Stimulated activated CD4-positive, alpha-beta T cell treated with anti-CD3 and anti-CD28 coated beads, Interleukin-12 subunit alpha, Interleukin-12 subunit beta, amount 100 ng/mL, for 24 hours (primary cell): ENCODE results near the gene MDN1.
"Not testable (repeated sequence)": the region's sequence is repeated elsewhere in the genome, so short reads cannot be mapped to it uniquely, and the experiment has no call there.

Source experiments
- DNase-seq, 2 experiments: peaks; one replicate each; pipeline ENCODE4 v3.0.0-alpha.2; 2020; ENCODE audit warnings: low read depth in 2 of 2

MDN1 gene

DNA sequence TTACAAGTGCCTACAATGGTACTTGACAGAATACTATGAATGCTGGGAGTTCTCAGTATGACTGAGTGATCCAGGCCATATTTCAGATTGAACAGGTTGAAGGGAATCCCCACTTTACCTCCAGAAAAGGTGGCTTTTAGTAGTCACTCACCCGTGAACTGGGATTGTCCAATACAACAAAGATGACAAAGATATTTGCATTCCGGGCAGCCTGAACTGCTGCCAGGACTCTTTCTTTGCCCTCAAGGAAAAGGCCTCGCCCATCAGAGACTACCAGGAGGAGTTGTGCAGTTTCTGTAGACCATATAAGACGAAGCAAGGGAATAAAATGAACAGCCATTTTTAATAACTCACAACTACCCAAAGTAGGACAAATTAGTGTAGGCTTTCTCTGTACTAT is 174.7 kb downstream of the MDN1 start:
- no peak for DNase-seq

DNA sequence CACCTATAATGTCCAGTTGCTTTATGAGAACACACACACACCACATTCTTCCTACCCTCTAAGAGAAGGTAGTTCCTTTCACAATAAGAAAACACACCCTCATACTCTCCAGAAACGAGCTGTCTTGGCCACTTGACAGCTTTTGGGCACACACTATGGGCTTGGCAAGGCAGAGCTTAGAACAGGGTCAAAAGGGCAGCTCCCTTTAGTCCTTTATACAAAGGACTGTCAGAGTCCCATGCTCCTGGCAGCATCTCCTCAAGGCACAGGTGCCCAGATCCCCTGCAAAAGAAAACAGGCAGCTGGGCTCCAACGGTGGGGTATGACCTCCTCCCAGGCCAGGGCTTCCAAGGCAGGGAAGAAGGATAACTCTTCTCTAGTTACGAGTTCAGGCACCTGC is 176.2 kb downstream of the MDN1 start:
- no peak for DNase-seq

DNA sequence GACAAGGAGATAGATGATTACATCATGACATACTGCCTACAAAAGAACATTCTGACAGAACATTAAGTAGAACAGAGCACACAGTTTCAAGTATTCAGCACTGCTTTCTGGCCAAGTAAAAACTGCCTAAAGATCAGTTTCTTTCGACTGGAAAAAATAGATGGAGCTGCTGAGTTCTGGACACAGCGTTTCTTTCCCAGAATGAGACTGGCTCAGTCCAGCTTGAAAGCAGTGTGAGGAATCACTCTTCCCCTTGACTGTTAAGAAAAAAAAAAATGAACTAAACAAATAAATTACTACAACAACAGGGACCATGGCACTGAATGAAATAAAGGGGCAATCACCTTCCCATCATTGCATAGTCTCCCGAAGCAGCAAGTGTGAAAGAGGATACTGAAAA is 176.6 kb downstream of the MDN1 start:
- DNase-seq = no peak

DNA sequence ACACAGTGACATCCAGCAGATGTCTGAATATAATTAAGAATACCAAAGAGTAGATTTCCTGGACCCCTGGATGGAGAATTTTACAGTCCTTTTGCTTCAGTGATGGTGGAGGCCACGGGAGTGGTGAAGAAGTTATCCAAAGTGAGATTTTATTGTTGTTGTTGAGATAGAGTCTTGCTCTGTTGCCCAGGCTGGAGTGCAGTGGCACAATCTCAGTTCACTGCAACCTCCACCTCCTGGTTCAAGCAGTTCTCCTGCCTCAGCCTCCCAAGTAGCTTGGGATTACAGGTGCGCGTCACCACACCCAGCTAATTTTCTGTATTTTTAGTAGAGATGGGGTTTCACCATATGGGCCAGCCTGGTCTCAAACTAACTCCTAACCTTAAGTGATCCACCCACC is 178.0 kb downstream of the MDN1 start:
- DNase-seq = not testable (repeated sequence)

DNA sequence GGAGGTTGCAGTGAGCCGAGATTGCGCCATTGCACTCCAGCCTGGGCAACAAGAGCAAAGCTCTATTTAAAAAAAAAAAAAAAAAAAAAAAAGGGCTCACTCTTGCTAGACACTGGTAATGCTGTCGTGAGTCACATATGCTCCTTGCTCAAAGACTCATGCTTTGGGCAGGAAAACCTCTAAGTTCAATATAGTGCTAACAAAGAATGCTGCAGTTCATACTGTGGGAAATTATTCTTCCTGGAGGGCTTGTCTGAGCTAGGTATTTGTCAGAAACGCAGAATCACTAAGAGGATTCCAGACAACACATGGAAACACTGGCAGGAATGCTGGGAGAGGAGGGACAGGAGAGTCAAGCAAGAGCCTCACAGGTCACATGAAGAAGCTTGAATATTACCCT is 178.8 kb downstream of the MDN1 start:
- no peak for DNase-seq

DNA sequence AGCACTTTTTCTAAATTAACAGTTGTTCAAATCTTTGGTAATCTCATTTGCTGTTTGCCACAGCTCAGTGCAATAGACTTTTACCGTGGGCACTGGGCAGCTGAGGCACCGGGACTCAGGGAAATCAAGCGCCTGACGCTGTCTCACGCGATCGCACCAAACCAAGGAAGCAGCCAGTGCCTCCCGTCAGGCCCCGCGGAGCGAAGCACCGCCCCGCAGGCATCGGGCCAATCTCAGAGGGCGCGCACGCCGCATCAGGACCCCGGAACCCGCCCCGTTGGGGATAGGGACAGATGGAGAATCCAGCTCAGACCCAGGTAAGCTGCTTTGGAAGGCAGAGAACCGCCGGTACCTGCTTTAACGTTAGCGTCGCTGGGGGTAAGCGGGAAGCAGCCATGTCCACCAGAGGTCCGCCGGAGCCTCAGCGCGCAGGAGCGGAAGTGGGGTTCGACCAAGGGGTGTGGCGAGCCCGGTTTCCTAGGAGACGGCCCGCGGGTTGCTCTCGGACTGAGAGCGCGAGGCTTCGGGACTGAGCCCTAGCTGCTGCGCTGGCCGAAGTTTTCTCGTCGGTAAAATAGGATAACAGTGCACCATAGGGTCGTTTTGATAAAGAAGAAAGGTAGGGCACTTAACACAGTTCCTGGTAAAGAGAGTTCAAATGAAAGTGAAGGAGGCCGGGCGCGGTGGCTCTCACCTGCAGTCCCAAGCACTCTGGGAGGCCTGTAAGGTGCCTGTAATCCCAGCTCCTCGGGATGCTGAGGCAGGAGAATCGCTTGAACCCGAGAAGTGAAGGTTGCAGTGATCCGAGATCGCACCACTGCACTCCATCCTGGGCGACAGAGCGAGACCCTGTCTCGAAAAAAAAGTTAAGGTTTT is 181.0 kb downstream of the MDN1 start, which contains the start of gene LYRM2:
Gene LYRM2 (minus strand): TSS at position 428 of the 876 bp plus-strand sequence. CDS start 31 bp downstream, at position 397.
- peak; percentile 89 to 92 for DNase-seq

DNA sequence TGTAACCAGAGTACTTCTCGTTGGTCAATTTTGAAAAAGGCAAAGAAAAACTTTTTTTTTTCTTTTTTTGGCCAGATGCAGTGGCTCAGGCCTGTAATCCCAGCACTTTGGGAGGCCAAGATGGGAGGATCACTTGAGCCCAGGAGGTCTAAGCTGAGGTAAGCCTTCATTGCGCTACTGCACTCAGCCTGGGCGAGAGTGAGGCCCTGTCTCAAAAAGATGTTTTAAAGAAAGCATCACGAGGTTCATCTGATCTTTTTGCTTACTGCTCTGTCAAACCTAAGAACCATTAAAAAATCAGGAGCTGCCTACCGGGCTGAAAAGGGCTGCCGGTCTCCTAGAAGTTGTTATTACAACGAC is 181.7 kb downstream of the MDN1 start:
- DNase-seq = no peak

DNA sequence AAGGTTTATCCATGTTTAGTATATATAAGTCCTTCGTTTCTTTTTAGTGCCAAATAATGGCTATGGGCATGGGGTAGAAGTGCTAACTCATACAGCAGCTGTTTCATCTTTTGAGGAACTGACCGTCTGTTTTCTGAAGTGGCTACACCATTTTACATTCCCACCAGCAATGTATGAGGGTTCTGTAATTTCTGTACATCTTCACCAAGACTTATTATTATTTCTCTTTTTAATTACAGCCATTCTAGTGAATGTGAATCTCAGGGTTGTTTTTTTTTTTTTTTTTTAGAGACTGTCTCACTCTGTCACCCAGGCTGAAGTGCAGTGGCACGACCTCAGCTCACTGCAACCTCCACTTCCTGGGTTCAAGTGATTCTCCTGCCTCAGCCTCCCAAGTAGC is 183.2 kb downstream of the MDN1 start:
- DNase-seq = not testable (repeated sequence)

DNA sequence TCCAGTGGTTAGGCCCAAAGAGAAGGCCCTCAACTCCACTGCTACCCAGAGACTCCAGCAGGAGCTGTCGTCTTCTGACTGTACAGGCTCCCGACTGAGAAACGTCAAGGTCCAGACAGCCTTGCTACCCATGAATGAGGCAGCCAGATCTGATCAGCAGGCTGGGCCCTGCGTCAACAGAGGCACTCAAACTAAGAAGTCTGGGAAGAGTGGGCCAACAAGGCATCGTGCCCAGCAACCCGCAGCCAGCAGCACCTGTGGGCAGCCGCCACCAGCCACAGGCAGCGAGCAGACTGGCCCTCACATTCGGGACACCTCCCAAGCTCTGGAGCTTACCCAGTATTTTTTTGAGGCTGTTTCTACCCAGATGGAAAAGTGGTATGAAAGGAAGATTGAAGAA is 189.1 kb downstream of the MDN1 start:
- DNase-seq = no peak

DNA sequence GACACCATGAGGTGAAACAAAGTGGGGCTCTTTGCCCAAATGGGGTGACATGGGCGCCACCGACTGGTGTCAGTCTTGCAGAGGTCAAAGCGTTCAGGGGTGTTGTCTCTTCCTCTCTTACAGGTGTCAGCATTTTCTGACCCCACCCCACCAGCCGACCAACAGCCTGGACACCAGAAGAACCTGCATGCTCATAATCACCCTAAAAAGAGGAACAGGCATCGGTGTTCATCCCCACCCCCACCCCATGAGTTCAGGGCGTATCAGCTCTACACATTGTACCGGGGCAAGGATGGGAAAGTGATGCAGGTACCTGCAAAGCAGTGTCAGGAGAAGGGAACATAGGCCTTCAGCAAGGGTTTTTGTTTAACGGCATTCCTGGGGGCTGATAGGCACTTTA is 195.8 kb downstream of the MDN1 start:
- DNase-seq = no peak

DNA sequence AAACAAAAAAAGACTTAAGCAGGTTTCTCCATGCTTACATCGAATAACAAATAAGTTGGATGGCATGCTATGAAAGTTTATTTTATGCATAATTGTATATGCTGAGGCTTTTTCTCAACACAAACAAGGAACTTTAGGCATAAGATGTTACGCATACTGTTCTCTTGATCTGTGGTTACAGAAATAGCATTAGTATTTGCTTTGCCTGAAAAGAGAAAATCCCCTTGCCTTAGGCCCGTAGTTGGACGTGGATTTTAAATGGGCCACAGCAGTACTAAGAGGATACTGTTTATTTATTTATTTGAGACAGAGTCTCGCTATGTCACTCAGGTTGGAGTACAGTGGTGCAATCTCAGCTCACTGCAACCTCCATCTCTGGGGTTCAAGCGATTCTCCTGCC is 200.0 kb downstream of the MDN1 start:
- no peak for DNase-seq

DNA sequence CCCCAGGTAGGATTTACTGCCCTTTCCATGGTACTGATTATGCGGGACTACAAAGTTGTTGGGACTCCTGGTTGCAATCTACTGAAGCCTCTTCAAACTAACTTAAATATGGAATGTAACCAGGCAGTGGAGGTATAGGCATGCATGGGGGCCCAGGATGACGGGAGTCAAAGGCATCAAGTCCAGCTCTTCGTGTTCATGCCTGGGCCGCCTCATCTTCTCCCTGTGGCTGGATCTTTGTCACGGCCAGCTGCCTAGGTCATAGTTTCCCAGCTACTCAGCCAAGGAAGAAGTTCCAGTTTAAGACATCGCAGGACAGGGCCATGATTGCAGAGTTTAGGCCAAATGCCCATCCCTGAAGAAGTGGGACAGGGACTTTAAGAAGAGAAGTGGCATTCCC is 201.6 kb downstream of the MDN1 start:
- DNase-seq = no peak

DNA sequence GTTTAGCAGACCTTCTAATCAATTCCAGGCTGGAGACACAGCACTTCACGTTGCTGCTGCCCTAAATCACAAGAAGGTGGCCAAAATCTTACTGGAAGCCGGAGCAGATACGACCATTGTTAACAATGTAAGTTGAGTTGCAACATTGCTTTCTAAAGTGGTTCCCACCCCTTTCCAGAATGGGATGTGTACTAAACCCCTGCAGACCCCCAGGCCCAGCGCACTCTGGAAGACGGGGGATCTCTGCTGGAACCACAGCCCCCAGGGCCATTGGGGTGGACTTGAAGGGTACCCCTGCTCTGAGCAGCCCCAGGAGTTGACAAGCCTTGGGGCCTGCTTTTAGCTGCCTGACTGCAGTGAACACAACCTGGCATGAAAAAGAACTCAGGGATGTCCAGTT is 203.1 kb downstream of the MDN1 start:
- no peak for DNase-seq

DNA sequence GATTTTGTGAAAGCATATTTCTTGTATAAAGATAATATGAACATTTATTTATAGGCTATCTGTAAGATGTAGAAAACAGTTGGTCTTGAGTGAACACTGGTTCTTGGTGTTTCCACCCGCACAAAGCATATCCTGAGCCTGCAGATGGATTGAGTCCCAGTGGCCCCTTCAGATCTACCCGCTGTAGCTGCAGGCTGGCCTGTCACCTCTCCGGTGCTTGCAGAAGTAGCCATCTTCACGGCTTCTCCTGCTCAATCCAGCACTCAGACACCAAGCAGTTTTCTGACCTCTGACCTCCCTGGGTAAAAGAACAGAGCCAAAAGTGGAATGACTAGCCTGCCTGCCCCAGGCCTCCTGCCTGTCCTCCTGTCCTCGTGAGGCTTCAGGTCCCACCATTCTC is 203.7 kb downstream of the MDN1 start:
- DNase-seq = no peak

DNA sequence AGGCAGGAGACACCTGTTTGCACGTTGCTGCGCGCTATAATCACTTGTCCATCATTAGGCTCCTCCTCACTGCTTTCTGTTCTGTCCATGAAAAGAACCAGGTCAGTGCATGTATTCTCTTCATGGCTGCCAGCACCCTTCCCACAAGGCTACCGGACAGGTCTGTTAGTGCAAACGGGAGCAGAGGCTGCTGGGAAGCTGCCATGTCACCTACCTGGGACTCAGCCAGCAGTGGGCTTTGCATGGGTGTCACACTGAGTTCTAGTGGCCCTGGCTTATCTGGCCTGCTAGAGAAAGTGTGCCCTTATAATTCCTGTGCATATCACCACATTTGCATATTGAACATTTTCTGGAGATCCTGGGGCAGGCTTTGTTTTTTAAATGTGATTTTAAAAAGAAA is 205.8 kb downstream of the MDN1 start:
- no peak for DNase-seq

DNA sequence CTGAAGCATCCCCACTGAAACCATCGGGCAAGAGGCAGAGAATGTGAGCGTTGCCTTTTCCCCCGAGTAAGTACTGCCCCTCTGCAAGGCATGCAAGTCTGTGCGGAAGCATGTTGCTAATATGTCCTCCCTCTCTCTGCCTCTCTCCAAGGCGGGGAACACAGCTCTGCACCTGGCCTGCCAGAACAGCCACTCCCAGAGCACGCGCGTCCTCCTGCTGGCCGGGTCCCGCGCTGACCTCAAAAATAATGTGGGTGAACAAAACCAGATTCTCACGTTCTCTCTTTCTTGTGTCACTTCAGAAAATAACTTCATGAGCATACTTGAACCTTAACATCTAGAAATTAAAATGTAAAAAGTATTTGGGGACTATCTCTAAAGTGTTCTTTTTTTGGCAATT is 207.5 kb downstream of the MDN1 start:
- DNase-seq = no peak

DNA sequence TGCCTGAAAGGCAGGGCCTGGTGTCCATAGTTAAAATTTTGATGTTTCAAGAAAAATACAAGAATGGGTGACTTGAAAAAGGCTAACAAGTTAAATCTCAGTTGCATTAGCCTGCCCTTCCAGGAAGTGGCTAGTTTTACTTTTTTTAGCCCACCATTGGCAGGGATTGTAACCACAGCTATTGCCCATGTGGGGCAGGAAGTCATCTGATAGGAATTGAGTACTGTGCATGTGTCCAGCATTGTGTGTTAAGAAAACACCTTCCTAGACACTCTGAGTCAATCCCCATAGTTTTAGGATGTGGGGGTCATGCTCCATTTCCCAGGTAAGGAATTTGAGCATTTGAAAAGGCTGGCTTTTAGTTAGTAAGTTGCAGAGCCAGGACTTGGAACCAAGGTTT is 207.9 kb downstream of the MDN1 start:
- no peak for DNase-seq

DNA sequence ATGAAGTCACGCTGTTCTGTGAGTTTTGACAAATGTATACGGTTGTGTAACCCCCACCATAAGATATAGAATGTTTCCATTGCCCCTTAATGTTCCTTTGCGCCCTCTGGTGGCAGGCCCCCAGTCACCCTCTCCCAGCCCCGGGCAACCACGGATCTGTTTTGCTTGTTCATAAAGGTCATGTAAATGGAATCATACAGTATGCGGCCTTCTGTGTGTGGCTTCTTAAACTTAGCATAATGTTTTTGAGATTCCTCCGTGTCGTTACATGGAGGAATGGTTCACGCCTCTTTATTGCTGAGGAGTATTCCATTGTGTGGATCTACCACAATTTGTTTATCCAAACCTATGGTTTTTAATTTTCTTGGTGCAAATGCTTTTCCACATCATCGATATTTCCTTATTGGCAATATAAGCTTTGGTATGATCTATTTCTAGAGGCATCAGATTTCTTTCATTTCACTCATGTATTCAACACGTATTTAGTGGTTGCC is 209.4 kb downstream of the MDN1 start:
- peak; percentile 37 to 72 for DNase-seq

DNA sequence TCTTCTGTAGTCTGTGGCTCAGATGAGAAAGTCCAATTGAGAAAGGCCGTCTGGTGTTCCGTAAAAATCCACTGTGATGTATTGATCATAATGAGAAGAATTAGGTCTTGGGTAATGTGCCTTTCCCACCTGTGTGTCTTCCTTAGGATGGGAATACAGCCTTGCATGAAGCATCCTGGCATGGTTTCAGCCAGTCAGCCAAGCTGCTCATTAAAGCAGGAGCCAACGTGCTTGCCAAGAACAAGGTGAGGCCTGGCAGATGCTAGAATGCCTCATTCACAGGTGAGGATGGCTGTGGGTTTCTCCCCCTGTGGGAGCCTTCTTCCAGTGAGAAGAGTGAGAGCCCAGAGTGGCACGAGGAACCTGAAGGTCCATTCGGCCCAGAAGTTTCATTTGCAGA is 213.7 kb downstream of the MDN1 start:
- no peak for DNase-seq

DNA sequence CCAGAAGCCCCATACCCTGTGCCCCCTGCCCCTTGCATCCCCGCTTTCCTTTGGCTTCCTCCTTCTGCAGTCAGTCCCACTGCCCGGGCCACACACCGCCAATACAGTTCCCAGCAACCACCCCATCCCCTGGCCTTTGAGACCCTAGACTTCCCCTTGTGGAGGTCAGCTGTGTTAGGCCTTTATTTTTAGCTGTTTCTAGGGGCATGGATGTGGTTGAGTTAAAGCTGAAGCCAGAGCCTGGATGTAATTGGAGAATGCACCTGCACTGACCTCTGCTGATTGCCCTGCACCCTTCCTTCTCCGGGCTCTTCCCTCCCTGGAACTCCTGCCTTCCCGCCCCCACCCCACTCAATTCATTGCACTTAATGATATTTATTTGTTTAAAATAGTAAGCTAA is 214.9 kb downstream of the MDN1 start:
- no peak for DNase-seq

DNA sequence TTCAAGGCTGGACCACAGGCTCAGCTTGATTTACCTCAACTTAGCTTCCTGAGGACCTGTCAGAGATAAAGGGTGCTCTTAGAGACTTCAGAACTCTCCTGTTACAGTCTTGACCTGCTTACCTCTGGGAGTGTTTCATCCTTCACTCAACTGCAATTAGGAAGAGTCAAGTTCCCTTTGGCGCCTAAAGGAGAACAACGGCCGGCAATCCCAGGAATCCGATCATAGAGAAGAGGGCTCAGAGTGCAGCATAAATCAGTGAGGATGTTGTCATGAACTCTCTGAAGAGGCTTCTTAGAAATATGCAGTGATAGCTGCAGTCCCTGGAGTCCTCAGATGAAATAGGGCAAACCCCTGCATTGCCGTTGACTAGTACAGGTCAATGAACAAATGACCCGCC is 217.4 kb downstream of the MDN1 start:
- no peak for DNase-seq

DNA sequence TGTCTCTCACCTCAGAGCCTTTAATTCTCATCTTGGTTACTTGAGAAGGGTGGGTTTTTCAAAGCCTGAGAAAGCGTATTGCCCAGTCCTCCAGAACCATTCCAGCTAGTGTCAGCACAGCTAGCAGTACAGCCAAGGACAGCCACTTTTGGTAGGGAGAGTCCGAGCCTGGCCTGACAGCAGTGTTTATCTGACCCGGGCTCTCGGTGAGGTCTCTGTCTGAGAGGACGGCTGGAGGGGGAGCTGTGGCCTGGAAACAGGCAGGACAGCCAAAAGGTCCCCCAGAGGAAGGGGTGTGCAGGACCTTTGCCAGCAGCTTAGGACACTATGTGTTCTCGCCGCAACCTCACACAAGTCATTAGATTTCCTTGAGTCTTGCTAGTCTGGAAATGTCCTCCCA is 219.9 kb downstream of the MDN1 start:
- no peak for DNase-seq

DNA sequence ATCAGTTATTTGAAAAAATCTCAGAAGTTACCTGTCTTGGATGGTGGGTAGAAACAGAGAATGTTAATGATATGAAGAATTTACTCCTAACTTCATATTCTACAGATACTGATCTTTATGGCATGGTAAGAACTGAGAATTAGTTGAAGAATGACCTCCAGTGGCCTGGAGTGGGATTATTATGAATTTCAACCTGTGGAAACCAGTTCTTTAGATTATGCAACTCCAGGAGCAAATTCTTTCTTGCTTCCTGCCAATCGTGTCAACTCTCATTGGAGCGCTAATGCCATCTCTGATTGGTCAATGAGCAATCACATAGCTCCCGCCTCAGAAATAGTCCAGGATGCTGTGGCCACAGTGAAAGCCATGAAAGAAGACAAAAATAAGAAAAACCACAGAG is 221.6 kb downstream of the MDN1 start:
- DNase-seq = no peak

DNA sequence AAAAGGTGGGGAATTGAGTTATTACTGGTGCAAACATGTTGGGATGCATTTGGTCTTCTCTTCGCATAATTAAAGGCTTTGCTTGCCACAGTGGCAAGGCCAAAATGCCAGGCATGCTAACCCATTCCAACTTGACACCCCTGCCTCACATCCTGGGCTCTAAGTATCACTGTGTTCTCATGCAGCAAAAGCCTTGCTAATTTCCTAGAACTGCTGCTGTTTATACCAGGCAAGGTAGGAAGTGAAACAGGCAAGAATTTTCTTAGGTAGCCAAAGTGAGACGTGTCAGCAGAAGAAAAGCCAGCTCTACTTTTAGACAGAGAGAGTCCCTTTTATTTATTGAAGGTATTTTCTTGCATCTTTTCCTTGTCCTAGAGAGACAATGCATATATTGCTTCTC is 222.2 kb downstream of the MDN1 start:
- DNase-seq = no peak
